ENCODE measurements around the gene KLHL25. TPM values are rescaled to one million over a fixed set of nuclear protein-coding genes. Genes with fewer than 3 reads are reported as not detected.

Gene KLHL25
- total RNA-seq, 1 experiment from 2014 or later, result 7.0 TPM

GRCh38 chr15:85733416-85733815 is 61.3 kb downstream of the KLHL25 start:
- DNase-seq (ENCODE audit: low read depth, low spot score) (no peak), ATAC-seq (no peak)
- BruUV-seq (replicated peaks), result no TSS peak
- CTCF ChIA-PET, result no interaction called here
- intact Hi-C loops (cut with micrococcal nuclease; ENCODE audit: unreplicated experiment) (no loop called here), in situ Hi-C loops (cut with HindIII; ENCODE audit: low pct_unique_long_range_greater_than_20kb, low sequenced_read_pairs) (no loop called here)
- no peak overlapping the region for H3K27ac ChIP-seq (ENCODE audit: low read length)
- no peaks in the 10 kb centered on the region for H3K4me1 ChIP-seq (ENCODE audit: control insufficient read depth, insufficient read depth, low read length)
- TF ChIP-seq, protein P1, sequence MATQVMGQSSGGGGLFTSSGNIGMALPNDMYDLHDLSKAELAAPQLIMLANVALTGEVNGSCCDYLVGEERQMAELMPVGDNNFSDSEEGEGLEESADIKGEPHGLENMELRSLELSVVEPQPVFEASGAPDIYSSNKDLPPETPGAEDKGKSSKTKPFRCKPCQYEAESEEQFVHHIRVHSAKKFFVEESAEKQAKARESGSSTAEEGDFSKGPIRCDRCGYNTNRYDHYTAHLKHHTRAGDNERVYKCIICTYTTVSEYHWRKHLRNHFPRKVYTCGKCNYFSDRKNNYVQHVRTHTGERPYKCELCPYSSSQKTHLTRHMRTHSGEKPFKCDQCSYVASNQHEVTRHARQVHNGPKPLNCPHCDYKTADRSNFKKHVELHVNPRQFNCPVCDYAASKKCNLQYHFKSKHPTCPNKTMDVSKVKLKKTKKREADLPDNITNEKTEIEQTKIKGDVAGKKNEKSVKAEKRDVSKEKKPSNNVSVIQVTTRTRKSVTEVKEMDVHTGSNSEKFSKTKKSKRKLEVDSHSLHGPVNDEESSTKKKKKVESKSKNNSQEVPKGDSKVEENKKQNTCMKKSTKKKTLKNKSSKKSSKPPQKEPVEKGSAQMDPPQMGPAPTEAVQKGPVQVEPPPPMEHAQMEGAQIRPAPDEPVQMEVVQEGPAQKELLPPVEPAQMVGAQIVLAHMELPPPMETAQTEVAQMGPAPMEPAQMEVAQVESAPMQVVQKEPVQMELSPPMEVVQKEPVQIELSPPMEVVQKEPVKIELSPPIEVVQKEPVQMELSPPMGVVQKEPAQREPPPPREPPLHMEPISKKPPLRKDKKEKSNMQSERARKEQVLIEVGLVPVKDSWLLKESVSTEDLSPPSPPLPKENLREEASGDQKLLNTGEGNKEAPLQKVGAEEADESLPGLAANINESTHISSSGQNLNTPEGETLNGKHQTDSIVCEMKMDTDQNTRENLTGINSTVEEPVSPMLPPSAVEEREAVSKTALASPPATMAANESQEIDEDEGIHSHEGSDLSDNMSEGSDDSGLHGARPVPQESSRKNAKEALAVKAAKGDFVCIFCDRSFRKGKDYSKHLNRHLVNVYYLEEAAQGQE (IDR thresholded peaks at IDR 0.05; ENCODE audit: insufficient read depth in 1 of 2, low read depth in 2 of 2, low read length in 1 of 2), result no peak
- TF ChIP-seq CTCF (IDR thresholded peaks at IDR 0.05), result no peak
- TF ChIP-seq TCF7L2 (IDR thresholded peaks at IDR 0.05; ENCODE audit: low read depth, low read length), result no peak
- TF ChIP-seq SIN3A (IDR thresholded peaks at IDR 0.05; ENCODE audit: borderline replicate concordance, insufficient read depth, low read depth, low read length), result no peak
- TF ChIP-seq POLR2AphosphoS5 (IDR thresholded peaks at IDR 0.05; ENCODE audit: low read depth, low read length), result no peak
- POLR2A ChIA-PET, result no interaction called here
- no peak overlapping the region for H3K4me3 ChIP-seq (ENCODE audit: low read depth in 2 of 2, low read length in 2 of 2)
- H3K9me3 ChIP-seq (ENCODE audit: control insufficient read depth, insufficient read depth, low read depth, low read length), result peaks cover 3% of the 10 kb centered on the region; the same call in 1 of the 2 replicates
- no peaks in the 10 kb centered on the region for H3K27me3 ChIP-seq (ENCODE audit: control insufficient read depth, insufficient read depth, low read length)
- H3K36me3 ChIP-seq (ENCODE audit: control insufficient read depth, insufficient read depth, low read length), result peaks cover 4% of the 10 kb centered on the region; the same call in 1 of the 2 replicates

DNA sequence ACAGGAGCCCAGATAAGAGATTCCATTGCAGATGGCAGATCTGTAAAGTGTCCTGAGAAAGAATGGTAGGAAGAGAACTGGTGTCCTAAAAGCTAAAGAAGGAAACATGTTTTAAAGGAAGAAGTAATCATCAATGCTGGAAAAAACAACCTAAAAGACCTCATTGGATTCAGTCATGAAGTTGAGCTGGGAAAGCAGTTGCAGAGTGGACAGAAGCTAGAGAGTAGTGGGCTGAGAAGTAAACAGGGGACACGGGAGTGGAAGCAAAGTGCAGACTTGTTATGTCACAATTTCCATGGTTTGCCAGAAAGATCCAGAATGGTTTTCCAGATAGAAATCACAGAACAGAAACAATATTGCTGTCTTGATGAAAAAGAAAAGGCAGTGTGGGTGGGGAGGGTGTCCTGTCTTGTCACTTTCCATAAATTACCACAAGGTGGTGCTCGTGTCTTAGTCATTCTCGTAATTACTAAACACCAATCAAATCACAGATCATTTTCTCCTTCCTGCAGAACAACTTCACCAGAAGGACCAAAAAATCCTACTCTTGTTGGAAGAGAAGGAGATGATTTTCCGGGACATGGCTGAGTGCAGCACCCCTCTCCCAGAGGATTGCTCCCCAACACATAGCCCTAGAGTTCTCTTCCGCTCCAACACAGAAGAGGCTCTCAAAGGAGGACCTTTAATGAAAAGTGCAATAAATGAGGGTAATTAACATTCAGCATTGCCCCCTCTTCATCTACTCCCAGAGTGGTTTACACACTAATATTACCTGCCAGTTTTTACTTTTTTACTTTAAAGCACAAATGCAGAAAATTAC is 64.5 kb downstream of the KLHL25 start:
- TF ChIP-seq TCF7L2 (IDR thresholded peaks at IDR 0.05; ENCODE audit: low read depth, low read length), result no peak
- peak; percentile 83 for TF ChIP-seq CTCF (IDR thresholded peaks at IDR 0.05)
- Histone ChIP-seq H3K27ac (ENCODE audit: low read length) (no peak overlapping the region), H3K4me3 (ENCODE audit: low read depth in 2 of 2, low read length in 2 of 2) (no peak overlapping the region), H3K4me1 (ENCODE audit: control insufficient read depth, insufficient read depth, low read length) (no peaks in the 10 kb centered on the region), H3K27me3 (ENCODE audit: control insufficient read depth, insufficient read depth, low read length) (no peaks in the 10 kb centered on the region), H3K9me3 (ENCODE audit: control insufficient read depth, insufficient read depth, low read depth, low read length) (peaks cover 3% of the 10 kb centered on the region; the same call in 1 of the 2 replicates), H3K36me3 (ENCODE audit: control insufficient read depth, insufficient read depth, low read length) (peaks cover 11% of the 10 kb centered on the region; the same call in 1 of the 2 replicates)
- no TSS peak for BruUV-seq (replicated peaks)
- DNase-seq (ENCODE audit: low read depth, low spot score) (peak; percentile 41), ATAC-seq (peak; percentile 88)
- intact Hi-C loops (cut with micrococcal nuclease; ENCODE audit: unreplicated experiment), result loop anchor here (1.0 to 2.0 kb wide), 3 partner anchors 28 to 110 kb away; no protein-coding TSS in a partner anchor
- in situ Hi-C loops (cut with HindIII; ENCODE audit: low pct_unique_long_range_greater_than_20kb, low sequenced_read_pairs), result no loop called here
- ChIA-PET CTCF (interaction anchor here (0.5 kb wide), 1 partner anchor 13 kb away, joined by 3 read pairs; no protein-coding TSS in a partner anchor), POLR2A (no interaction called here)
